DMS53 treated with DMSO at 0.1 percent for 48 hours (cell line): Measurements from ENCODE around the gene SMARCC2.
"Not testable (repeated sequence)": the region's sequence is repeated elsewhere in the genome, so short reads cannot be mapped to it uniquely, and the experiment has no call there.

Source experiments
- DNase-seq: peaks from one replicate; lab custom pipeline; 2025; ENCODE audit not compliant: unreplicated experiment; lab: John Stamatoyannopoulos, UW

Gene SMARCC2

GRCh38 chr12:56165369-56165768, 23.9 kb downstream of the SMARCC2 start:
- DNase-seq: no peak

DNA sequence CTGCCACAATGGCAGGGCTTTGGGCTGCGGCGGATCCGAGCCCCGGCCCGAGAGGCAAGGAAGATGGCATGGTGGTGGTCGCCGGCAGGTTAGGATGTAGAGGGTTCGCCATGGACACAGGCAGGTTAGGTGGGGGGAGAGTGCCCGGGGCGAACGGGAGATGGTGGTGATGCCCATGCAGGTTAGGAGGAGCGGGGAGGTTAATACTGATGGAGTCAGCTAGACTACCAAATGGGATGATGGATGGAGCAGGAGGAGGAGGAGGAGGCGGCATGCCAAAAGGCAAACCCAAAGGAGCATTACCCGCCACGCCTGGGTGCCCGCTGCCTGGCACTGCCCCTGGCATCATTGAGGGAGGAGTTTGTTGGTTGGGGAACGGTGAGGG, 24.9 kb downstream of the SMARCC2 start:
- DNase-seq: no peak

DNA sequence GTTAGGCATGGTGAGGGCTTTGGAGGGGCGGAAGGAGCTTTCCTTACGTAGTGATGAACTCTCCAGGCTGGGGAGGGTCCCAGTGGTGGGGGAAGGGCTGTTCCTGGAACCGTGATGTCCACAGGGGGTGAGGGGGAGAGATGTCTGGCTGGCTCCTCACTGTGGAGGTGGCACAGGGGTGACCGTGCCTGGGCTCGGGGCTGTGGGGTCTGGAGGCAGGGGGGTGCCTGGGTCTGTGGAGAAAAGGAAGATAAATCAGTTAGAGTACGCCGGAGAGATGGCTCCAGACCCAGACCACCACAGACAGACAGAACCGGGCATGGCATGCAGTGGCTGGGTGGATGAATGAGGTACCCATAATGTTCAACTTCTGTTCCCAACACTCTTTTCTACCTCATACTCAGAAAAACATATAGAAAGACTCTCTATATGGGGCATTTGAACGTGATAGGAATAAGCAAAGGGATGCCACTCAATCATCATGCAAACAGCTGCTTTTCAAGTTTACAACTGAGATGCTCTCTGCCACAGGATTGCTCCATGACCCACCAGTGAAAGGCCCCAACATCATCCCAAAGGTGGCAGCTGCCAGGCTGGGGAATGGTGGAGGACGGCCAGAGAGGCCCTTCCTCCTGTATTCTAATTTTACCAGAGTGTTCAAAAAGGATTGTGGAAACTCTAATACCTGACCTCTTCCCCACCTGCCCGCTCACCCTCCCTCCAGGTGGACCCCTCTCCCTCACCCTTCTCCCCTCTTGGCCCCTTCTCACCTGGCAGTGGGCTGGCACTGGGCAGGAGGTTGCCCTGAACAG, 25.5 kb downstream of the SMARCC2 start:
- DNase-seq: no peak

DNA sequence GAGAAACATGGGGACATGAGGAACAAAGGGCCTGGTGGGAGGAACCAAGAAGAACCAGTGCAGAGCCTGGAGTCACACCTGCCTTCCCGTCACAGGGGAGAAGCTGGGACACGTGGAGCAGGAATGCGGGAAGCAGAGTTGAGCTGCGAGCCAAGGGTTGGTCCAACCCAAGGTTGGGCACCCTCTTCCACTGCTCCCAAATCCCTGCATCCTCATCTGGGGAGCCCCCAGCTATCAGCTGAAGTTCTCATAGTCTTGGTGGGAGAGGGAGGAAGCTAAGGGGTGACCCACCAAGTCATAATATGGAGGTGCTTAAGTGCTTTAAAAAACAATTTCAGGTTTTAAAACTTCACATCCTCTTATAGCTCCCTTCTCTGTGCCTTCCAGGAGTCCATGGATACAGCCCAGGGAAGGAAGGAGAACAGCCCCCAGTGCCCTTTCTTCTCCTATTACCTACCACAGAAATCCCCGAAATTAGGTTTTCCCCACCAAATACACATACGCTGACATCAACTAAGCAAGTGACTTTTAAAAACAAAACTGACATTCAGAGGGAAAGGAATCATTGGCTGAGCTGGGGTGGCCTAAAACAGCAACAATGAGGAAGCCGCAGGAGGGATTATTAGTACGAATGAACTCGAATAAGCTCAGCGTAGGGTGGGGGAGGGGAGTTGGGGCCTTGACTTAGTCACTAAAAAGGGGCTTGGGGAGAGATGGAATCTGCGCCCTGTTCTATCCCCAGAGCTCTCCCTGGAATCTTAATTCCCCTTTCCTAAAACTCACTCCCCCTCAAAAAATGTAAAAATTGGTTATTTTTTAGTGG, 26.6 kb downstream of the SMARCC2 start:
- no peak for DNase-seq

DNA sequence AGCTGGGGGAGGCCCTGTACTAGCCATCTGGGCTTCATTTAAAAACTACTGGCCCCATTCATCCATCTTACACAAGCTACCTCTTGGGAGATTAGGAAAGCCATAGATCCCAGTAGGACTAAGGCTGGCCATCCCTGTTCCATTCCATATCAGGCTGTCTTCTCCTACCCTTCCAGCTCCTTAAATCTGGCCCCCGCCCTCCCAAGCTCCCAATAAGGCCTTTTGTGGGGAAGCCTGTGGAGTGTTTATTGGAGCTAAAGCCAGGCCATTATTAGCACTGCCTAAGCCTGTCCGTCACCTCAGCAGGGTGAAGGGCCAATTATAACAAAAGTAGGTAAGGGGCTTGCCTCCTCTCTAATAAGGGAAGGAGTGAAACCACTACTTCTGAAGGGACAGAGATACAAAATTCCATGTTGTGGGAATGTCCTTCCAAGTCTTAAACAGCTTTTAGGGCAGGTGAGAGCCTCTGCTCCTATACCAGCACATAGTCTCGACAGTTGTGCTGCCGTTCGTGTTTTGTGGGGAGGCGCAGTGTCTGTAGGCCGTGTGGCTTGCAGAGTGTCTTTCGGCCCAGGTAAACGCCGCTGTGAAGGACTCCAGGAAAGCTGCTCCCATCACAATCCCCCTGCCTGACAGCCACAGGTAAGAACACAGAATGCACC, 27.5 kb downstream of the SMARCC2 start:
- DNase-seq: no peak

GRCh38 chr12:56160894-56161689, 28.2 kb downstream of the SMARCC2 start:
- DNase-seq: no peak

DNA sequence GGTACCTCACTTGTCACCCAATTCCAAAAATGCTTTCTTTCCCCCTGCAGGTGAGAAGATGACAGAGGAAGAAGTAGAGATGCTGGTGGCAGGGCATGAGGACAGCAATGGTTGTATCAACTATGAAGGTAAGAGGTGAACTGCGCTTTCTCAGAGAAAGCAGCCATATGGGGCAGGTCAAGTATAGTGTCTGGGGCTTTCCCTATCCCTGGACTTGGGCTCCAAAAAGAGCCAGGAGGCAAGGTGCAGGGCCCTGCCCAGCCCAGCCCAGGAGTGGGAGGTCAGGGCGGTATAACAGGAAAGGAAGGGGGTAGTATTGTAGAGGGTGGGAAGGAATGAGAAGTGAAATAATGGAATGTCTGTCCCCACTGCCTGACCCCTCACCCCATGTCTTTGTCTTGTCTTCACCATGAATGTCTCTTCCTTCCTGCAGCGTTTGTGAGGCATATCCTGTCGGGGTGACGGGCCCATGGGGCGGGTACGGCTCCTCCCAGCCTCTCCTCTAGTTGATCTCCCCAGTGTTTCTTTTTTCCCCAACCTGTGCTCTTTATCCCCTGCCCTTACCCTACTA, 29.0 kb downstream of the SMARCC2 start:
- DNase-seq: no peak

- no peak for DNase-seq
Measured at GRCh38 chr12:56159482-56160192, 29.6 kb downstream of the SMARCC2 start.

GRCh38 chr12:56158926-56159461, 30.3 kb downstream of the SMARCC2 start:
- peak; percentile 17 for DNase-seq

- peak; percentile 93 for DNase-seq
Measured at GRCh38 chr12:56158029-56158925, 31.0 kb downstream of the SMARCC2 start, which contains the start of gene MYL6. Gene MYL6, plus strand, starts transcription at chr12:56158359. Its CDS starts 43 bp downstream, at chr12:56158402.

- DNase-seq: peak; percentile 79
Measured at GRCh38 chr12:56157201-56158028, 31.9 kb downstream of the SMARCC2 start.

DNA sequence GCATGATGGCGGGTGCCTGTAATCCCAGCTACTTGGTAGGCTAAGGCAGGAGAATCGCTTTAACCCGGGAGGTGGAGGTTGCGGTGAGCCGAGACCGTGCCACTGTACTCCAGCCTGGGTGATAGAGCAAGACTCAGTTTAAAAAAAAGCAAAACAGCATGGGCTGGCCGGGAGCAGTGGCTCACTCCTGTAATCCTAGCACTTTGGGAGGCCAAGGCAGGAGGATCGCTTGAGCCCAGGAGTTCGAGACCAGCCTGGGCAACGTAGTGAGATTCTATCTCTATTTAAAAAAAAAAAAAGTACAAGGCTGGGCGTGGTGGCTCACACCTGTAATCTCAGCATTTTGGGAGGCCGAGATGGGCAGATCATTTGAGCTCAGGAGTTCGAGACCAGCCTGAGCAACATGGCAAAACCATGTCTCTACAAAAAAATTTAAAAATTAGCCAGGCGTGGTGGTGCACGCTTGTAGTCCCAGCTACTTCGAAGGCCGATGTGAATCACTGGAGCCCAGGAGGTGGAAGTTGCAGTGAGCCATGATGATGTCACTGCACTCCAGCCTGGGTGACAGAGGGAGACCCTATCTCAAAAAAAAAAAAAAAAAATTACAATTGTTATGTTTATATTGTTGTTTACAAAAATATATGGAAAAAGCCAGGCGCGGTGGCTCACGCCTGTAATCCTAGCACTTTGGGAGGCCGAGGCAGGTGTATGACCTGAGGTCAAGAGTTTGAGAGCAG, 32.7 kb downstream of the SMARCC2 start:
- not testable (repeated sequence) for DNase-seq

DNA sequence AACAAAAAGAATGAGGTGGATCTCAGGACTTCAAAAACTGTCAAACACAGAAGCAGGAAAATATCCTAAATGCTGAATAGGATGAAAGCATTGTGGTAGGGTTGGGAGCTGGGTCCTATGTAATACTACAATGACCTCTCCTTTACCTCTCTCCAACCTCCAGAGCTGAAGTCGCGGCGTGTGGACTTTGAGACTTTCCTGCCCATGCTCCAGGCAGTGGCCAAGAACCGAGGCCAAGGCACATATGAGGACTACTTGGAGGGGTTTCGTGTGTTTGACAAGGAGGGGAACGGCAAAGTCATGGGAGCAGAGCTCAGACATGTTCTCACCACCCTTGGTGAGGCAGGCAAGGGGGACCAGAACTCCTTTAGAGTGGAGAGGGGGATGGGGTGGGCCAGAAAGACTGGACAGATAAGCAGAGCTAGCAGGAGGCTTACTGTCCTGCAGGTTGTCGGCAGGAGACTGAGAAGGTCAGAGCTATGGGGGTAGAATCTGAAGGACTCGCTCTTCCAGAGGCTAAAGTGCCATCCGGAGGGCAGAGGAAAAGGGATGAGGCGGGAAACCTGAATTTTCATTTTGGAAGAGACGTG, 33.9 kb downstream of the SMARCC2 start:
- no peak for DNase-seq

DNA sequence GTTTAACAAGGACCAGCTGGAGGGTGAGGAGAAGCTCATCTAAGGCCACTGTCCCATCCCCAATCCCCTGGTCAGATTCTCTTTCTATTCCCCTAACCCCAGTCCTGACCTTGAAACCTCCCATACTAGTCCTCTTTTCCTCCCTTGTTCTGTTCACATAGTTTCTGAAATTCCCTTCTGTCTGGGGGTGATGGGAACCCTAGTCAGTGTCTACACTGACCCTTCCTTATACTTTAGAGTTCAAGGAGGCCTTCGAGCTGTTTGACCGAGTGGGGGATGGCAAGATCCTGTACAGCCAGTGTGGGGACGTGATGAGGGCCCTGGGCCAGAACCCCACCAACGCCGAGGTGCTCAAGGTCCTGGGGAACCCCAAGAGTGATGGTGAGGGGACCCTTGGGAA, 34.5 kb downstream of the SMARCC2 start:
- no peak for DNase-seq

GRCh38 chr12:56154246-56154771, 35.0 kb downstream of the SMARCC2 start:
- no peak for DNase-seq

GRCh38 chr12:56153678-56154065, 35.6 kb downstream of the SMARCC2 start:
- no peak for DNase-seq
